Lower leg skin (tissue), 4 donors: ENCODE measurements around the gene LY6G6F. TPM values are rescaled to one million over a fixed set of nuclear protein-coding genes. Genes with fewer than 3 reads are reported as not detected.

ENCODE experiments used
- DNase-seq, 2 donors: peaks; one replicate each; pipeline ENCODE4 v3.0.0-alpha.2; 2019; ENCODE audit warnings: low spot score in 2 of 2
- H3K4me3 ChIP-seq: fragments of 200-600 bp; sonication (generic); 2 replicates; pipeline ENCODE4 v1.5.1; 2017; ENCODE audit warnings: mild to moderate bottlenecking, low read depth; ENCODE audit not compliant: poor library complexity, severe bottlenecking
- POLR2A ChIP-seq, 2 donors: fragments of 450-650 bp; IDR thresholded peaks; one replicate each; pipeline ENCODE4 v1.6.1; 2016 to 2017; ENCODE audit warnings: antibody characterized with exemption in 2 of 2, mild to moderate bottlenecking in 1 of 2, moderate library complexity in 1 of 2
- WGBS, 2 donors: methylation state at CpG; one replicate each; pipeline ENCODE4 v1.1.5; 2018; 5-methylcytosine and 5-hydroxymethylcytosine counted together
- intact Hi-C: fragments of 100-400 bp; cut with DNase I; formaldehyde crosslinking; loops from one replicate; pipeline ENCODE4 v1.15.0; 2023; ENCODE audit warnings: low total_unique reads
- total RNA-seq, 4 donors: library from RNA; depleted of rRNA; stranded (reverse); fragments of >200 nt; gene quantifications; one replicate each; pipeline ENCODE4 v1.1.0, GENCODE V29; 2016
- TF ChIP-seq, protein P1 (sequence below), 3 donors: fragments of 450-650 bp; IDR thresholded peaks; one replicate each; pipeline ENCODE4 v1.5.1; 2016; ENCODE audit warnings: antibody characterized with exemption in 3 of 3, mild to moderate bottlenecking in 3 of 3, moderate library complexity in 2 of 3

Gene LY6G6F
- total RNA-seq, 4 donors from 2014 or later: not detected

DNA sequence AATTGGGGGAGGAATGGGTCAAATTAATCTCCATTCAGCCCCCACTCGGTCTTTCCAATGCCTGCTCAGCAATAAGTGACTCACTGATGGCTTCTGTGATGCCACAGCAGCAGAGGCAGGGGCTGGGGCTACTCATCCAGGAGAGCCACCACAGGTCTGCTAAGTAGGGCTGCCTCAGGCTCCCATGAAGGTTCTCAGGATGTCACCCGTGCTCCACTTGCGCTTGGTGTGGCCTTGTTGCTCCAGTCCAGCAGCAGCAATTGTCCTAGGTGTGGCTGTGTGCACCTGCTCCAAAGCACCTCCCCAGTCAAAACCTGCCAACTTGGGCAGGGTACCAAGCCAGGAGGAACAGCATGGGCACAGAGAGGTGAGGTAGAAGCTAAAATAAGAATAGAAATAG, 15.5 kb downstream of the LY6G6F start:
- TF ChIP-seq POLR2A (IDR thresholded peaks at IDR 0.05): no peak
- TF ChIP-seq, protein P1, sequence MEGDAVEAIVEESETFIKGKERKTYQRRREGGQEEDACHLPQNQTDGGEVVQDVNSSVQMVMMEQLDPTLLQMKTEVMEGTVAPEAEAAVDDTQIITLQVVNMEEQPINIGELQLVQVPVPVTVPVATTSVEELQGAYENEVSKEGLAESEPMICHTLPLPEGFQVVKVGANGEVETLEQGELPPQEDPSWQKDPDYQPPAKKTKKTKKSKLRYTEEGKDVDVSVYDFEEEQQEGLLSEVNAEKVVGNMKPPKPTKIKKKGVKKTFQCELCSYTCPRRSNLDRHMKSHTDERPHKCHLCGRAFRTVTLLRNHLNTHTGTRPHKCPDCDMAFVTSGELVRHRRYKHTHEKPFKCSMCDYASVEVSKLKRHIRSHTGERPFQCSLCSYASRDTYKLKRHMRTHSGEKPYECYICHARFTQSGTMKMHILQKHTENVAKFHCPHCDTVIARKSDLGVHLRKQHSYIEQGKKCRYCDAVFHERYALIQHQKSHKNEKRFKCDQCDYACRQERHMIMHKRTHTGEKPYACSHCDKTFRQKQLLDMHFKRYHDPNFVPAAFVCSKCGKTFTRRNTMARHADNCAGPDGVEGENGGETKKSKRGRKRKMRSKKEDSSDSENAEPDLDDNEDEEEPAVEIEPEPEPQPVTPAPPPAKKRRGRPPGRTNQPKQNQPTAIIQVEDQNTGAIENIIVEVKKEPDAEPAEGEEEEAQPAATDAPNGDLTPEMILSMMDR (IDR thresholded peaks at IDR 0.05): no peak
- 78% methylated on average over 3 of the region's 3 CpGs for WGBS, 2 donors
- no peak overlapping the region for H3K4me3 ChIP-seq
- intact Hi-C loops: no loop called here
- DNase-seq: no peak

DNA sequence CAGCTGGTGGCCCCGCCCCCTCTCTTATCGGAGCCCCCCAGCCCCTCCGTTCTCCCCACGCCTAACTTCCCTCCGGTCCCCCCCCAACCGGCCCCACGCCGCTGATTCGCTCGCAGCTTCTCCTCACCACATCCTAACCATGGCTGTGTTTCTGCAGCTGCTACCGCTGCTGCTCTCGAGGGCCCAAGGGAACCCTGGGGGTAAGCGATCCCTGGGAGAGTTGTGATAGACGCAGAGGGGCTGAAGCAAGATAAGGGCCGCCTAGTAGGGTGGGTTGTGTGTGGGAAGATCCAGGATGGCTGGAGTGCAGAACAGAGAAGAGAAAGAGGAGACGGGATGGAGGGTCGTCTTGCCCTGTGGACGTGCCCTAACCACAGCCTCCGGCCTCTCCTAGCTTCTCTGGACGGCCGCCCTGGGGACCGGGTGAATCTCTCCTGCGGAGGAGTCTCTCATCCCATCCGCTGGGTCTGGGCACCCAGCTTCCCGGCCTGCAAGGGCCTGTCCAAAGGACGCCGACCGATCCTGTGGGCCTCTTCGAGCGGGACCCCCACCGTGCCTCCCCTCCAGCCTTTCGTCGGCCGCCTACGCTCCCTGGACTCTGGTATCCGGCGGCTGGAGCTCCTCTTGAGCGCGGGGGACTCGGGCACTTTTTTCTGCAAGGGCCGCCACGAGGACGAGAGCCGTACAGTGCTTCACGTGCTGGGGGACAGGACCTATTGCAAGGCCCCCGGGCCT, 16.7 kb downstream of the LY6G6F start, which contains the start of gene MPIG6B:
Gene MPIG6B, plus strand, starts transcription at position 129 of the 735 bp plus-strand sequence. Its CDS starts 11 bp downstream, at position 140.
- TF ChIP-seq, protein P1 (IDR thresholded peaks at IDR 0.05): no peak
- no peak for TF ChIP-seq POLR2A (IDR thresholded peaks at IDR 0.05)
- 74 to 82% methylated on average over 37 to 46 of the region's 46 CpGs for WGBS, 2 donors
- intact Hi-C loops: no loop called here
- no peak for DNase-seq
- no peak within 1 kb of the TSS for H3K4me3 ChIP-seq

DNA sequence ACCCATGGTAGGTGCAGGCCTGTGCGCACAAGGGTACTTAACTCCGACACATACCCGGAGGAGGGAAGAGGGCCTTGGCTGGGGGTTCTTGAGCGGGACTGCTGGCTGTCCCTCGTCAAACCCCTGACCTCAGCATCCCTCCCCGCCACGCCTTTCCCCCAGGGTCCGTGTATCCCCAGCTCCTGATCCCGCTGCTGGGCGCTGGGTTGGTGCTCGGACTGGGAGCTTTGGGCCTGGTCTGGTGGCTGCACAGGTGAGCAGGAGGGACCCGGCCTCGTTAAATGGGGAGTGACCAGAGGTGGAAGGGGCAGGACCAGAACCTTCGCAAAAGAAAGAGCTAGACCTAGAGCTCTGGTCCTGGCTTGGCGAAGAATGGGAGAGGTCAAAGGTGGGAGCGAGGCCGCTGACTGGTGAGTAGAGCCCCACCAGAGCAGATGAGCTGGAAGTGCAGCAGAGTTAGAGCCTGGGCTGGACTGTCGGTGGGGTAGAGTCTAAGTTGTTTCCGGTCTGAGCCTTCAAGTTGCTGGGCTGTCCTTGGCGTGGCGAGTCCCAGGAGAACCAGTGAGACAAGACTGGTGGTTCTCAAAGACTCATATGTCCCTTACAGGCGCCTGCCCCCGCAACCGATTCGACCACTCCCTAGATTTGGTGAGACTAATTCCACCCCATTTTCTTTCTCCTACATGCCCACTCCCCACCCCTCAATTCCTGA, 17.5 kb downstream of the LY6G6F start:
- intact Hi-C loops: no loop called here
- WGBS, 2 donors: 83 to 86% methylated on average over 25 of the region's 25 CpGs
- DNase-seq: no peak
- no peak overlapping the region for H3K4me3 ChIP-seq
- no peak for TF ChIP-seq POLR2A (IDR thresholded peaks at IDR 0.05)
- TF ChIP-seq, protein P1 (IDR thresholded peaks at IDR 0.05): no peak

DNA sequence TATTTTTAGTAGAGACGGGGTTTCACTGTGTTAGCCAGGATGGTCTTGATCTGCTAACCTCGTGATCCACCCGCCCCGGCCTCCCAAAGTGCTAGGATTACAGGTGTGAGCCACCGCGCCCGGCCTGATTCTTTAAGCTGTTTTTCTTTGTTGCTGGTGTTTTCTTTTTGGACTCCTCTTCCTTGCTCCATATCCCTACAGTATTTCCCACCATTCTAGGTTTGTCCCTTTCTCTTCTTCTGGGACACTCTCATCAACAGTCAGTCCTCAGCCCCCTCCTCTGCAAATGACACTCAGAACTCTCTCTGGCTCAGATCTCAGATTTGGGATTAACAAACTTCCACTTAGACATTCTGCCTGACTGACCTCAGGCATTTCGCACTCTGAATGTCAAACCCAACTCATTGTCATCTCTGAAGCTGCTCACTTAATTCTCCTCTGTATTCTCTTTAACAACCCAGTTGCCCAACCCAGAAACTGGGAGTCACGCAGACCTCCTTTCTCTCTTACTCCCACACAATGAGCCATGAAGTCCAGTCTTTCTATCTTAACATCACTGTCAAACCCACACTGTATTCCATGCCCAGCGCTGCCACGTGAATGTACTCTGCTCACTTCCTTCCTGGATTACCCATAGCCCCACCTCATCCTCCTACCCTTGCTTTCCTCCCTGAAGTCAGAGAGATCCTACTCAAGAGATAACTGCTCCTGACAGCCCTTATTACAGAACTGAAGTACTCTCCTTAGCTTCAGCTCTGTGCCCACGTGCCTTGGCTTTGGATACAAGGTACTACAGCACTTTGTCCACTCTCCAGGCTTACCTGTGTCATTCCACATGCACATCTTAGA, 19.1 kb downstream of the LY6G6F start:
- TF ChIP-seq POLR2A (IDR thresholded peaks at IDR 0.05): no peak
- TF ChIP-seq, protein P1 (IDR thresholded peaks at IDR 0.05): no peak
- intact Hi-C loops: no loop called here
- no peak overlapping the region for H3K4me3 ChIP-seq
- 76 to 77% methylated on average over 12 of the region's 12 CpGs for WGBS, 2 donors
- no peak for DNase-seq

DNA sequence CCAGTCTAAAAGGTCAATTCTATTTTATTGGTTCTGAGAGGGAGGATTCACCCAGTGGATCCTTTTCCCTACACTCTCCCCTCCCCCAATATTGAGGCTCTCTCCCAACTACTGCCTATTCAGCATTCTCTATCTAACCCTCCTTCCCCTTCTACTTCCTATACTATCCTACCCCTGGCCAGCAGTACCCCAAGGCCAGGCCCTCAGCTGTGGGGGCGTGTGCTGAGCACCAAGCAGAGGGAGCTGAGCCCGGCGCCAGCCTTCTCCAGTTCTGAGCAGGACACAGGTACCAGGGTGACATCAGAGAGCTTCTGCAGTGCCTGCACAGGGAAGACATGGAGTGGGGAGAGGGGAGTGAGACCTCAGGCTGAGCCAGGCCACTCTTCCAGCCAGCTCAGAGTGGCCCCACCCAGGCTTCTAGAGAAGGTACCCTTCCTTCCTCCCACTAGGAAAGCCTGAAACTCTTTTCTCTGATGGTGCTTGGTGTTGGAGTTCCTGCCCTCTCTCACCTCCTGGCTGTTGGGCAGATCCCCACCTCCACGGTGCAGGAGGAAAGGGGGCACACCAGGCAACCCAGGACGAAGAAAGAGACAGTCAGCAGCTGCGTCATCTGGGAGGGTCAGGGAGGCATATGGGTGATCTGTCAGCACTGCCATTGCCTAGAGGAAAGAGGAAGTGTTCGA, 20.5 kb downstream of the LY6G6F start:
- WGBS, 2 donors: 62 to 64% methylated on average over 7 of the region's 7 CpGs
- intact Hi-C loops: no loop called here
- no peak for DNase-seq
- H3K4me3 ChIP-seq: no peak overlapping the region
- no peak for TF ChIP-seq POLR2A (IDR thresholded peaks at IDR 0.05)
- TF ChIP-seq, protein P1 (IDR thresholded peaks at IDR 0.05): no peak
